ENCODE data around the gene FOXO3. TPM values are rescaled to one million over a fixed set of nuclear protein-coding genes. Genes with fewer than 3 reads are reported as not detected.
A peak's percentile ranks its signal among the peaks of the same experiment; 100 is the strongest.

The FOXO3 gene
- total and polyA plus RNA-seq, 2 donors (not counting 3 experiments of a cell fraction or from before 2014, with no cell fraction given): 14.4 to 16.9 TPM

DNA sequence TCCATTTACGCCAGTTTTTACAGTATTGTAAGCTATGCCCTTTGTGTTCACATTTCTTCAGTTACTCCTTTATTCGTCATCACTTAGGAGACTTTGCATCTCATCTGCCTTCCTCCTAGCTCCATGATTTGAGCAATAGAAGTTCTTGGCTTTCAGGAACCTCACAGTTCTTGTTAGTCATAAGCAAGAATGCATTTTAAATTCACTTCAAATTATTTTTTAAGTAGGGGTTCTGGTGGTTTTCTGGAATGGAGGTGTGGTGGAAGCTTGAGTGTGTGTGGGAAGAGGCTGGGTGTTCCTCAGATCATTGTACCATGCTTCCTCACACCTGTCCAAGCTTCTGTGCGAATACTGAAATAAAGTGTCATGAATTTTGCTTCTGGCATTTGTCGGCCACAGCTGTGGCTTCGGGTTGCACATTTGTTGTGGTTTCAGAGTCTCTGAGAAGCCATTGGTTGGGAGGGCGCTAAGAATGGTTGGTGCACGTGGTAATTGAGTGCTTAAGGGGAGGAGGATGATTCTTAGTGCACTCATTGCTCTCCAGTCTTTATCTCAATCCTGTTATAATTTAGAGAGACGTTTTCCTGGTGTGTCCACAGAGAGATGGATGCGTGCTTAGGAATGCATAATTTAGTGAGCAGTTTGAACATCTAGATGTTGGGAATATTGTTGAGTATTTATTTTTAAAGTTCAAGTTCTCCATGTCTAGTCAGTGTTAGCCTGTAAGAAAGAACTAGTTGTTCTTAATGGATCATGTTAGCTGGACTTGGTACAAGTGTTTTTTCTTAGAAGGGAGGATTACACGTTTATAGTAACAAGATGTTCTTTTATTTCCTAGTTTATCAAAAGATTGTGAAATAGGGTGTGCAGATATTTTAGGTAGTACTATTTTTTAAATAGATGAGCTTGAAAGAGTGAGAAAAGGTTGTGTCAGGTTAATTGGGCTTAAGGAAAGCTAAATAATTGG is 31.9 kb downstream of the FOXO3 start:
- peaks cover 8% of the 10 kb centered on the region for H3K79me2 ChIP-seq (ENCODE audit: control insufficient read depth, insufficient read depth, low read length)
- H3K27me3 ChIP-seq (ENCODE audit: control insufficient read depth in 2 of 2, insufficient read depth in 2 of 2, low read length in 2 of 2): no peaks in the 10 kb centered on the region
- BruUV-seq (replicated peaks): no TSS peak
- H3K4me1 ChIP-seq (ENCODE audit: control insufficient read depth, extremely low read depth, insufficient read depth, low read length): peaks cover 47% of the 10 kb centered on the region
- no peak overlapping the region for H3K27ac ChIP-seq (ENCODE audit: insufficient read depth, low read depth, low read length)
- no peak overlapping the region for H2AFZ ChIP-seq (ENCODE audit: low read depth, low read length)
- H3K4me2 ChIP-seq (ENCODE audit: insufficient read depth, low read length): peak overlapping the region; percentile 88
- FAIRE-seq (no peak), DNase-seq (ENCODE audit: low read depth, low spot score) (no peak)
- H4K20me1 ChIP-seq (replicated peaks; ENCODE audit: control insufficient read depth, extremely low read depth, insufficient read depth, low read length): no peaks in the 10 kb centered on the region
- dilution Hi-C loops (cut with MboI; ENCODE audit: extremely low pct_ligation_motif_present, low sequenced_read_pairs): no loop called here
- H3K4me3 ChIP-seq (replicated peaks in 1 of 3; ENCODE audit: insufficient read depth in 1 of 3, low read depth in 1 of 3, low read length in 3 of 3): no peak overlapping the region
- TF ChIP-seq FOS (IDR thresholded peaks at IDR 0.05; ENCODE audit: borderline replicate concordance, insufficient read depth, low read length): no peak
- TF ChIP-seq GATA2 (IDR thresholded peaks at IDR 0.05; ENCODE audit: insufficient read depth, insufficient read length, low read depth, low read length): no peak
- no peak for TF ChIP-seq POLR2A (IDR thresholded peaks at IDR 0.05; ENCODE audit: low read depth, low read length)
- TF ChIP-seq, protein P1, sequence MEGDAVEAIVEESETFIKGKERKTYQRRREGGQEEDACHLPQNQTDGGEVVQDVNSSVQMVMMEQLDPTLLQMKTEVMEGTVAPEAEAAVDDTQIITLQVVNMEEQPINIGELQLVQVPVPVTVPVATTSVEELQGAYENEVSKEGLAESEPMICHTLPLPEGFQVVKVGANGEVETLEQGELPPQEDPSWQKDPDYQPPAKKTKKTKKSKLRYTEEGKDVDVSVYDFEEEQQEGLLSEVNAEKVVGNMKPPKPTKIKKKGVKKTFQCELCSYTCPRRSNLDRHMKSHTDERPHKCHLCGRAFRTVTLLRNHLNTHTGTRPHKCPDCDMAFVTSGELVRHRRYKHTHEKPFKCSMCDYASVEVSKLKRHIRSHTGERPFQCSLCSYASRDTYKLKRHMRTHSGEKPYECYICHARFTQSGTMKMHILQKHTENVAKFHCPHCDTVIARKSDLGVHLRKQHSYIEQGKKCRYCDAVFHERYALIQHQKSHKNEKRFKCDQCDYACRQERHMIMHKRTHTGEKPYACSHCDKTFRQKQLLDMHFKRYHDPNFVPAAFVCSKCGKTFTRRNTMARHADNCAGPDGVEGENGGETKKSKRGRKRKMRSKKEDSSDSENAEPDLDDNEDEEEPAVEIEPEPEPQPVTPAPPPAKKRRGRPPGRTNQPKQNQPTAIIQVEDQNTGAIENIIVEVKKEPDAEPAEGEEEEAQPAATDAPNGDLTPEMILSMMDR (IDR thresholded peaks at IDR 0.05; ENCODE audit: extremely low read depth in 1 of 2, insufficient read depth in 1 of 2, low read depth in 1 of 2, low read length in 2 of 2): no peak
- no peak for TF ChIP-seq JUN (IDR thresholded peaks at IDR 0.05; ENCODE audit: borderline replicate concordance, insufficient read depth, insufficient read length, low read depth)
- no peak for TF ChIP-seq MYC (IDR thresholded peaks at IDR 0.05; ENCODE audit: low read depth, low read length)
- TF ChIP-seq, protein P2, sequence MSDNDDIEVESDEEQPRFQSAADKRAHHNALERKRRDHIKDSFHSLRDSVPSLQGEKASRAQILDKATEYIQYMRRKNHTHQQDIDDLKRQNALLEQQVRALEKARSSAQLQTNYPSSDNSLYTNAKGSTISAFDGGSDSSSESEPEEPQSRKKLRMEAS (IDR thresholded peaks at IDR 0.05; ENCODE audit: insufficient read depth, insufficient read length): no peak
- TF ChIP-seq POLR2AphosphoS5 (IDR thresholded peaks at IDR 0.05; ENCODE audit: insufficient read depth, low read depth, low read length): no peak
- no peak for TF ChIP-seq EZH2 (IDR thresholded peaks at IDR 0.05; ENCODE audit: borderline replicate concordance, low read depth, low read length, severe bottlenecking)
- H3K9me1 ChIP-seq (replicated peaks; ENCODE audit: control insufficient read depth, extremely low read depth, insufficient read depth, low read length): no peaks in the 10 kb centered on the region
- no peaks in the 10 kb centered on the region for H3K9me3 ChIP-seq (replicated peaks; ENCODE audit: control insufficient read depth, insufficient read depth, low read length)
- H3K9ac ChIP-seq (replicated peaks; ENCODE audit: extremely low read depth, insufficient read depth, low read length): no peak overlapping the region
- H3K36me3 ChIP-seq (ENCODE audit: control insufficient read depth in 2 of 2, extremely low read depth in 1 of 2, insufficient read depth in 2 of 2, low read length in 2 of 2): no peaks in the 10 kb centered on the region
- ChIA-PET CTCF (interaction anchor here (1.0 kb wide), 1 partner anchor 50 kb away, joined by 3 read pairs; no protein-coding TSS in a partner anchor), POLR2A (no interaction called here)
- intact Hi-C loops (cut with micrococcal nuclease): no loop called here
